ENCODE results near the gene APOC3. TPM values are rescaled to one million over a fixed set of nuclear protein-coding genes. Genes with fewer than 3 reads are reported as not detected.

The APOC3 gene
- total and polyA plus RNA-seq, 2 experiments from 2014 or later = not detected

- Histone ChIP-seq H3K4me2 (no peak overlapping the region), H3K79me2 (replicated peaks; ENCODE audit: insufficient read depth) (no peaks in the 10 kb centered on the region), H3K36me3 (ENCODE audit: insufficient read depth) (no peaks in the 10 kb centered on the region; the same call in 1 of the 2 replicates), H3K9me2 (ENCODE audit: insufficient read depth) (no peaks in the 10 kb centered on the region), H4K20me1 (replicated peaks; ENCODE audit: insufficient read depth) (no peaks in the 10 kb centered on the region; the same call in 1 of the 2 replicates), H3K27me3 (ENCODE audit: insufficient read depth) (no peaks in the 10 kb centered on the region), H3K27ac (ENCODE audit: low read depth) (no peak overlapping the region), H2AFZ (no peak overlapping the region), H3K4me3 (no peak overlapping the region), H3K4me1 (ENCODE audit: insufficient read depth) (no peaks in the 10 kb centered on the region), H3F3A (replicated peaks; ENCODE audit: low read depth) (no peaks in the 10 kb centered on the region)
- H3K4me1 Mint-ChIP-seq = no peaks in the 10 kb centered on the region; the same call in 2 of the 3 replicates
- H3K36me3 Mint-ChIP-seq (ENCODE audit: low read depth) = peaks cover 30% of the 10 kb centered on the region
- no peak overlapping the region for H3K27ac Mint-ChIP-seq
- TF ChIP-seq ZNF114 (CRISPR knock-in tag; IDR thresholded peaks at IDR 0.05) = no peak
- TF ChIP-seq ETS1 (IDR thresholded peaks at IDR 0.05) = no peak
- no peak for TF ChIP-seq EZH2 (IDR thresholded peaks at IDR 0.05; ENCODE audit: low read depth, unreplicated experiment)
- TF ChIP-seq JUNB (IDR thresholded peaks at IDR 0.05; ENCODE audit: unreplicated experiment) = no peak
- no peak for TF ChIP-seq STAT1 (IDR thresholded peaks at IDR 0.05; ENCODE audit: unreplicated experiment)
- TF ChIP-seq CREB1 (CRISPR knock-in tag; IDR thresholded peaks at IDR 0.05; ENCODE audit: low read depth) = no peak
- TF ChIP-seq ZNF462 (CRISPR knock-in tag; IDR thresholded peaks at IDR 0.05) = no peak
- no peak for TF ChIP-seq EZH2phosphoT487 (IDR thresholded peaks at IDR 0.05; ENCODE audit: unreplicated experiment)
- no peak for TF ChIP-seq ZNF331 (CRISPR knock-in tag; IDR thresholded peaks at IDR 0.05; ENCODE audit: low read depth)
- no peak for TF ChIP-seq CTCF (conservative IDR thresholded peaks at IDR 0.05; ENCODE audit: low read depth in 2 of 2)
- TF ChIP-seq POLR2AphosphoS5 (IDR thresholded peaks at IDR 0.05; ENCODE audit: low read depth) = no peak
- TF ChIP-seq REST (IDR thresholded peaks at IDR 0.05; ENCODE audit: unreplicated experiment) = no peak
- no peak for TF ChIP-seq NANOG (IDR thresholded peaks at IDR 0.05; ENCODE audit: borderline replicate concordance)
- no peaks in the 10 kb centered on the region for H3K9me3 Mint-ChIP-seq
- DNase-seq (ENCODE audit: low spot score) = no peak
- no peak for ATAC-seq
- H3K4me3 Mint-ChIP-seq = no peak overlapping the region
- peaks cover 8% of the 10 kb centered on the region for H3K27me3 Mint-ChIP-seq (ENCODE audit: insufficient read depth, low read depth, poor library complexity)
These were observed 17.9 kb downstream of the APOC3 start for GRCh38 chr11:116847612-116848011.

All from GM23338 (cell line).